GM23248 (cell line): ENCODE data around the gene PIM1. TPM values are rescaled to one million over a fixed set of nuclear protein-coding genes. Genes with fewer than 3 reads are reported as not detected.

Source experiments
- DNase-seq: peaks from one replicate; pipeline ENCODE4 v3.0.0-alpha.2; 2015
- H2AFZ ChIP-seq: fragments of 200-600 bp; sonication (generic); 2 replicates; pipeline ENCODE4 v1.6.1; 2016; ENCODE audit warnings: antibody characterized with exemption
- H3F3A ChIP-seq: fragments of 200-600 bp; sonication (generic); 2 replicates; pipeline ENCODE4 v1.6.1; 2016; ENCODE audit warnings: mild to moderate bottlenecking, antibody characterized with exemption, mixed run types; ENCODE audit not compliant: insufficient read depth
- H3K27ac ChIP-seq: fragments of 200-600 bp; sonication (generic); 2 replicates; pipeline ENCODE4 v1.5.1; 2016; ENCODE audit warnings: mild to moderate bottlenecking
- H3K27me3 ChIP-seq: fragments of 200-600 bp; sonication (generic); replicated peaks from 2 replicates; pipeline ENCODE4 v1.6.1; 2016; ENCODE audit warnings: mild to moderate bottlenecking; ENCODE audit not compliant: insufficient read depth
- H3K36me3 ChIP-seq: fragments of 200-600 bp; sonication (generic); 2 replicates; pipeline ENCODE4 v1.6.1; 2016; ENCODE audit warnings: low read depth, mild to moderate bottlenecking
- H3K4me1 ChIP-seq: fragments of 200-600 bp; sonication (generic); 2 replicates; pipeline ENCODE4 v1.6.1; 2016; ENCODE audit warnings: mild to moderate bottlenecking; ENCODE audit not compliant: insufficient read depth
- H3K4me2 ChIP-seq: fragments of 200-600 bp; sonication (generic); one replicate; pipeline ENCODE4 v1.6.1; 2016; ENCODE audit warnings: mild to moderate bottlenecking; ENCODE audit not compliant: unreplicated experiment
- H3K4me3 ChIP-seq: fragments of 200-600 bp; sonication (generic); 2 replicates; pipeline ENCODE4 v1.5.1; 2016; ENCODE audit warnings: mild to moderate bottlenecking
- H3K79me2 ChIP-seq: fragments of 200-600 bp; sonication (generic); 2 replicates; pipeline ENCODE4 v1.6.1; 2016; ENCODE audit warnings: mild to moderate bottlenecking; ENCODE audit not compliant: insufficient read depth
- H3K9ac ChIP-seq: fragments of 200-600 bp; sonication (generic); 2 replicates; pipeline ENCODE4 v1.6.1; 2016; ENCODE audit warnings: mild to moderate bottlenecking
- H3K9me2 ChIP-seq: fragments of 200-600 bp; sonication (generic); 2 replicates; pipeline ENCODE4 v1.6.1; 2016; ENCODE audit warnings: mixed run types, mild to moderate bottlenecking, moderate library complexity; ENCODE audit not compliant: insufficient read depth
- H3K9me3 ChIP-seq: fragments of 200-600 bp; sonication (generic); one replicate; pipeline ENCODE4 v1.6.1; 2017; ENCODE audit warnings: low read depth
- H4K20me1 ChIP-seq: fragments of 200-600 bp; sonication (generic); 2 replicates; pipeline ENCODE4 v1.6.0; 2016; ENCODE audit not compliant: insufficient read depth
- EZH2 ChIP-seq: fragments of 200-600 bp; sonication (generic); IDR thresholded peaks from 2 replicates; pipeline ENCODE4 v1.6.1; 2018; ENCODE audit warnings: antibody characterized with exemption, mild to moderate bottlenecking; ENCODE audit not compliant: insufficient read depth, poor library complexity, severe bottlenecking
- EZH2phosphoT487 ChIP-seq: fragments of 200-600 bp; sonication (generic); IDR thresholded peaks from 2 replicates; pipeline ENCODE4 v1.6.1; 2018; ENCODE audit warnings: antibody characterized with exemption, moderate library complexity, mild to moderate bottlenecking, low read depth; ENCODE audit not compliant: insufficient read depth
- WGBS, 2 experiments: methylation state at CpG; one replicate each; pipeline ENCODE4 v1.1.6; 2015 to 2017; ENCODE audit warnings: low lambda C conversion rate in 2 of 2, low coverage in 1 of 2; ENCODE audit errors: missing lambda C conversion rate in 2 of 2; 5-methylcytosine and 5-hydroxymethylcytosine counted together
- in situ Hi-C: fragments of 300-500 bp; cut with MboI; formaldehyde crosslinking; loops from 2 replicates; pipeline ENCODE4 v1.15.0; 2020
- polyA plus RNA-seq: library from polyadenylated mRNA; unstranded; fragments of >200 nt; fragmentation: Nextera tagmentation; extraction: Ambion mirVana; gene quantifications from 2 replicates; pipeline ENCODE4 v1.2.1, GENCODE V29; 2016
- total RNA-seq: library from RNA; depleted of rRNA; stranded (reverse); fragments of >200 nt; shearing (Covaris generic); gene quantifications from 2 replicates; pipeline ENCODE4 v1.2.3, GENCODE V29; 2014

The PIM1 gene
- total and polyA plus RNA-seq, 2 experiments from 2014 or later, result 12.0 to 15.5 TPM

DNA sequence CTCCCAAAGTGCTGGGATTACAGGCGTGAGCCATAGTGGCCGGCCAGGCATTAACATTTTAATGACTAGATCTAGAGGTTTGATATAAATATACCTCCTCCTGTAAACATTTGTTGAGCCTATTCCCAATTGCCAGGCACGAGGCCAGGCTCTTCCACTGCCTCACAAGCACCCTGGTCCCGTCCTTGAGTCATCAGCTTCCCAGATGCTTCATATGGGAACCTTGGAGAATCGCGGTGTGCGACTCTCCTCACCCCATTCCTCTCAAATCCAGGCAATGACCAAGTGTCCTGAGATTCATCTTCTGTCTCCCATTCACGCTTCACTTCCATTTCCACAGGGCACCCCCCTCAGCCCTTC is 35.9 kb upstream of the PIM1 start:
- Histone ChIP-seq H3K4me2 (peak overlapping the region; percentile 88), H3K9me3 (no peaks in the 10 kb centered on the region), H3K27ac (peak overlapping the region; percentile 100), H3K79me2 (no peaks in the 10 kb centered on the region), H3K36me3 (no peaks in the 10 kb centered on the region), H4K20me1 (no peaks in the 10 kb centered on the region), H3K9ac (peak overlapping the region; percentile 91), H2AFZ (peak overlapping the region; percentile 14; the same call in 1 of the 2 replicates), H3F3A (peaks cover 27% of the 10 kb centered on the region), H3K4me3 (peak overlapping the region; percentile 52), H3K4me1 (peaks cover 49% of the 10 kb centered on the region), H3K9me2 (no peaks in the 10 kb centered on the region), H3K27me3 (no peaks in the 10 kb centered on the region)
- TF ChIP-seq EZH2phosphoT487 (no peak), EZH2 (no peak)
- WGBS, 2 experiments, result 12 to 17% methylated on average over 8 of the region's 8 CpGs
- in situ Hi-C loops, result no loop called here
- DNase-seq, result peak; percentile 94

DNA sequence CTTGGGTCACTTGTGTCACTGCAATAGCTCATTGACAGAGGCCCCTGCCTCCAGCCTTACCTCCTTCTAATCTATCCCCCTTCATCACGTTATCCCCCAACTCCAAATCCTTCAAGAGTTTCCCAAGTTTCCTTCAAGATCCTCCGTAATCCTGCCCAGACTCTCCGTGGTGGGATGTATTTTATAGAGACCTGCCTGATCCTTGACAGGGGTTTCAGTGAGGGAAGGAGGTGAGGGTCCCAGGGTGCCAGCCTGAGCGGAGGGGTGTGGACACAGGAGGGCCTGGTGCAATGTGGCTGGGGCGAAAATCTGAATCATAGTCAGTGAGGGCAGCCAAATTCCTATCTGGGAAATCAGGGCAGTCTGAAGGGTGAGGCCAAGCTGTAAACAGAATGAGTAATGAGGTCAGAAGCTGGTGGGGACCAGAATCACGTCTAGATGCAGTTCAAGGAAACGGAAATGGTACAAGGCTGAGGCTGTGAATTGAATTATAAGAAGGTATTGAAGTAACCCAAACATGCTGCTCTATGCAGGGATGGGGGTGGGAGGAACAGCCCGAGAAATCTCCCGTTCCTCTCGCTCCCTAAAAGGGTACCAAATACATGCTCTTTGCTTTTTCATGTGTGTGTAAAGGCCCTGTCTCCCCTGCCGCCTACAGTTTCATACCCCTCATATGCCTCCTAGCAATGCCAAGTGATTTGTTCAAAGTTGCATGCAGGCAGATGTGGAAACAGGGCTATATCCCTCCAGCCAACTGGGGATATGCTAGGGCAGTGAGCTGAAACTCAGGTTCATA is 35.4 kb upstream of the PIM1 start:
- Histone ChIP-seq H2AFZ (peak overlapping the region; percentile 14; the same call in 1 of the 2 replicates), H3K27me3 (no peaks in the 10 kb centered on the region), H3K9ac (peak overlapping the region; percentile 91), H3K9me3 (no peaks in the 10 kb centered on the region), H3K36me3 (no peaks in the 10 kb centered on the region), H3K9me2 (no peaks in the 10 kb centered on the region), H3K4me3 (peak overlapping the region; percentile 52), H3K4me2 (peak overlapping the region; percentile 88), H4K20me1 (no peaks in the 10 kb centered on the region), H3K4me1 (peaks cover 51% of the 10 kb centered on the region), H3K79me2 (no peaks in the 10 kb centered on the region), H3F3A (peaks cover 27% of the 10 kb centered on the region), H3K27ac (peak overlapping the region; percentile 100)
- TF ChIP-seq EZH2 (no peak), EZH2phosphoT487 (no peak)
- in situ Hi-C loops, result no loop called here
- DNase-seq, result peak; percentile 98
- WGBS, 2 experiments, result 10 to 14% methylated on average over 11 of the region's 11 CpGs

DNA sequence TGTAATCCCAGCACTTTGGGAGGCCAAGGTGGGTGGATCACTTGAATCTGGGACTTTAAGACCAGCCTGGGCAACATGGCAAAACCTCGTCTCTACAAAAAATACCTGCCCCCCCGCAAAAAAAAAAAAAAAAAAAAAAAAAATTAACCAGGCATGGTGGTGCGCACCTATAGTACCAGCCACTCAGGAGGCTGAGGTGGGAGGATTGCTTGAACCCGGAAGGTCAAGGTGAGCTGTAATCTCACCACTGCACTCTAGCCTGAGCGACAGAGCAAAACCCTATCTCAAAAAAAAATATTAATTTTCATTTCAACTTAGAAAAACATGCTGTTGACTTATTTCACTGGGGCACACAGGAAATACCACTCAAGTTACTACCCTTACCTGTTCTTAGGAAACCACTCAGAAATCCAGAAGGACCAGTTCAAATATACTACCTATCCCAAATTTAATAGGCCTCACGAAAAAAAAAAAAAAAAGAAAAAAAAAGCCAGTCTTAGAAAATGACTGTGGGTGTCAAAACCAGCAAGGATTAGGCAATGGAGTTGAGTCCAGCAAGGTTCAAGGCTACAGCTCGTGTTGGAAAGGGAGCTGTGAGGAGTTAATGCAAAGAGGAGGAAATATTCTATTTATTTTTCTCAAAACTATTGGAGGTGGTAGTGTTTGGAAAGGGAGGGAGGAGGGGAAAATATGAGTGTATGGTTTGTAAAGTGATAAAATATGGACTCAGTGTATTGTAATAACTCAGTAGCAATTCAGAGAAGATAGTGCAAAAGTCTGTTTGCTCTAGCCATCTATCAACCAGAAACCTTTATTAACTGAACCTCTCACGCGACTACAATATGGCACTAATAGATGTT is 33.9 kb upstream of the PIM1 start:
- Histone ChIP-seq H3K9me2 (no peaks in the 10 kb centered on the region), H3K4me3 (no peak overlapping the region), H2AFZ (no peak overlapping the region), H3F3A (peaks cover 27% of the 10 kb centered on the region), H3K4me2 (peak overlapping the region; percentile 58), H3K4me1 (peaks cover 54% of the 10 kb centered on the region), H3K27me3 (no peaks in the 10 kb centered on the region), H4K20me1 (no peaks in the 10 kb centered on the region), H3K9ac (peak overlapping the region; percentile 91; the same call in 1 of the 2 replicates), H3K36me3 (no peaks in the 10 kb centered on the region), H3K79me2 (no peaks in the 10 kb centered on the region), H3K27ac (peak overlapping the region; percentile 100), H3K9me3 (no peaks in the 10 kb centered on the region)
- in situ Hi-C loops, result no loop called here
- TF ChIP-seq EZH2, result no peak
- TF ChIP-seq EZH2phosphoT487, result no peak
- 84 to 91% methylated on average over 9 of the region's 9 CpGs for WGBS, 2 experiments
- peak; percentile 46 for DNase-seq

DNA sequence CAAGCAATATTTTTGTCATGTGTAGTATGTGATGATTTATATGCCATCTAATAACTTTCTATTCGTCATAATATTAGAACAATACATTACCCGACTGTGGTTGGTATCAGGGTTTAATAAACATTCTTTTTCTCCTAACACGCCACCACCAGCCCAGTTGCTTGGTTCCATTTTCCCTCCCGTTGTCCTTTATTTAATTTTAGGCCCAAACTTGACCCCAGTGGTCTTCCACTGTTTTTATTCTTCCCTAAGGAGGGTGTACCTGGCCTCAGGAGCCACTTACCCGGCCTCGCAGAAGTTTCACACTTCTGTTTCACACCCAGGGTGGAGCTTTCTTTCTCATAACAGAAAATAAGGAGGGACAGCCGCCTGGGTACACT is 33.1 kb upstream of the PIM1 start:
- TF ChIP-seq EZH2 (no peak), EZH2phosphoT487 (no peak)
- in situ Hi-C loops, result no loop called here
- no peak overlapping the region for H2AFZ ChIP-seq

More for the DNA sequence above, 33.1 kb upstream of the PIM1 start:
- DNase-seq, result no peak
- Histone ChIP-seq H3K4me2 (peak overlapping the region; percentile 63), H3K9me2 (no peaks in the 10 kb centered on the region), H3K36me3 (no peaks in the 10 kb centered on the region), H3K9ac (peak overlapping the region; percentile 91), H3K4me1 (peaks cover 62% of the 10 kb centered on the region), H3F3A (peaks cover 27% of the 10 kb centered on the region), H3K27me3 (no peaks in the 10 kb centered on the region), H4K20me1 (no peaks in the 10 kb centered on the region), H3K9me3 (no peaks in the 10 kb centered on the region), H3K79me2 (no peaks in the 10 kb centered on the region), H3K4me3 (0 out of 2 replicates have a peak overlapping the region, but pooled peaks have one; percentile 32), H3K27ac (peak overlapping the region; percentile 100)
- 87 to 88% methylated on average over 7 of the region's 7 CpGs for WGBS, 2 experiments
